Activated CD4-positive, alpha-beta T cell treated with anti-CD3 and anti-CD28 coated beads, Interleukin-2, amount 10 ng/mL, durations not matched to agents 7 days and 5 days (primary cell): ENCODE data around the gene SAMD4A. TPM values are rescaled to one million over a fixed set of nuclear protein-coding genes. Genes with fewer than 3 reads are reported as not detected.

Source experiments
- CTCF ChIA-PET: fragments of 350-600 bp; sonication (Branson Sonifier 250); formaldehyde crosslinking; loops from one replicate; lab custom pipeline; 2021; ENCODE audit warnings: antibody characterized with exemption; lab: Charles Lee
- POLR2A ChIA-PET: fragments of 350-600 bp; sonication (Branson Sonifier 250); formaldehyde crosslinking; loops from one replicate; lab custom pipeline; 2021; ENCODE audit warnings: antibody characterized with exemption; lab: Charles Lee
- DNase-seq: peaks from one replicate; pipeline ENCODE4 v3.0.0-alpha.2; 2020
- H3K27ac Mint-ChIP-seq: one replicate; pipeline ENCODE4 v1.8.0; 2021; ENCODE audit warnings: mild to moderate bottlenecking, moderate library complexity, mixed read lengths
- H3K27me3 Mint-ChIP-seq: one replicate; pipeline ENCODE4 v1.8.0; 2021; ENCODE audit warnings: mixed read lengths
- H3K36me3 Mint-ChIP-seq: one replicate; pipeline ENCODE4 v1.8.0; 2021; ENCODE audit warnings: low read depth, mixed read lengths
- H3K4me1 Mint-ChIP-seq: one replicate; pipeline ENCODE4 v1.8.0; 2021; ENCODE audit warnings: mixed read lengths
- H3K4me3 Mint-ChIP-seq: one replicate; pipeline ENCODE4 v1.8.0; 2021; ENCODE audit warnings: mild to moderate bottlenecking, moderate library complexity, mixed read lengths
- H3K9me3 Mint-ChIP-seq: one replicate; pipeline ENCODE4 v1.8.0; 2021; ENCODE audit warnings: mixed read lengths
- total RNA-seq, 2 experiments: library from RNA; stranded (reverse); gene quantifications; one replicate each; pipeline ENCODE4 v1.2.3, GENCODE V29; 2021

SAMD4A gene
- total RNA-seq, 2 experiments from 2014 or later: 0.54 to 0.62 TPM

- Mint-ChIP-seq H3K36me3 (peaks cover 22% of the 10 kb centered on the region), H3K9me3 (peaks cover 28% of the 10 kb centered on the region), H3K4me3 (peak overlapping the region; percentile 68), H3K27ac (peak overlapping the region; percentile 96), H3K27me3 (no peaks in the 10 kb centered on the region), H3K4me1 (peaks cover 51% of the 10 kb centered on the region)
- ChIA-PET POLR2A (no interaction called here), CTCF (interaction anchor here (0.7 to 1.2 kb wide), 6 partner anchors 9 to 1410 kb away, joined by 3 read pairs; no protein-coding TSS in a partner anchor)
- peak; percentile 75 for DNase-seq
Observed at GRCh38 chr14:54627540-54628363, 60.8 kb downstream of the SAMD4A start.

GRCh38 chr14:54629183-54629582, 62.3 kb downstream of the SAMD4A start:
- no peak for DNase-seq
- H3K36me3 Mint-ChIP-seq: peaks cover 19% of the 10 kb centered on the region
- peaks cover 45% of the 10 kb centered on the region for H3K4me1 Mint-ChIP-seq
- ChIA-PET CTCF (interaction anchor here (0.5 to 1.4 kb wide), 2 partner anchors 14 to 21 kb away, joined by 3 to 6 read pairs; no protein-coding TSS in a partner anchor), POLR2A (no interaction called here)
- no peak overlapping the region for H3K4me3 Mint-ChIP-seq
- peak overlapping the region; percentile 96 for H3K27ac Mint-ChIP-seq
- H3K27me3 Mint-ChIP-seq: no peaks in the 10 kb centered on the region
- peaks cover 22% of the 10 kb centered on the region for H3K9me3 Mint-ChIP-seq

- CTCF ChIA-PET: interaction anchor here (0.5 to 1.4 kb wide), 4 partner anchors 13 to 186 kb away, joined by 3 to 6 read pairs (median 4); no protein-coding TSS in a partner anchor
- Mint-ChIP-seq H3K4me1 (peaks cover 45% of the 10 kb centered on the region), H3K9me3 (peaks cover 19% of the 10 kb centered on the region), H3K36me3 (peaks cover 19% of the 10 kb centered on the region), H3K4me3 (no peak overlapping the region), H3K27ac (peak overlapping the region; percentile 4), H3K27me3 (no peaks in the 10 kb centered on the region)
- POLR2A ChIA-PET: no interaction called here
- no peak for DNase-seq
Observed at GRCh38 chr14:54629635-54630360, 62.9 kb downstream of the SAMD4A start.

GRCh38 chr14:54631016-54631415, 64.1 kb downstream of the SAMD4A start:
- Mint-ChIP-seq H3K4me3 (no peak overlapping the region), H3K36me3 (peaks cover 19% of the 10 kb centered on the region), H3K4me1 (peaks cover 42% of the 10 kb centered on the region), H3K27me3 (no peaks in the 10 kb centered on the region), H3K27ac (no peak overlapping the region), H3K9me3 (peaks cover 19% of the 10 kb centered on the region)
- DNase-seq: no peak
- ChIA-PET CTCF (interaction anchor here (0.6 to 1.4 kb wide), 3 partner anchors 11 to 67 kb away, joined by 3 to 5 read pairs (median 3); no protein-coding TSS in a partner anchor), POLR2A (no interaction called here)

- H3K4me3 Mint-ChIP-seq: no peak overlapping the region
- H3K27ac Mint-ChIP-seq: no peak overlapping the region
- ChIA-PET POLR2A (no interaction called here), CTCF (interaction anchor here (0.9 to 2.4 kb wide), 3 partner anchors 10 to 37 kb away, joined by 3 to 5 read pairs (median 3); no protein-coding TSS in a partner anchor)
- DNase-seq: no peak
- no peaks in the 10 kb centered on the region for H3K27me3 Mint-ChIP-seq
- peaks cover 19% of the 10 kb centered on the region for H3K9me3 Mint-ChIP-seq
- H3K36me3 Mint-ChIP-seq: peaks cover 15% of the 10 kb centered on the region
- peaks cover 29% of the 10 kb centered on the region for H3K4me1 Mint-ChIP-seq
Observed at GRCh38 chr14:54632452-54632851, 65.5 kb downstream of the SAMD4A start.

- CTCF ChIA-PET: interaction anchor here (0.9 to 2.4 kb wide), 3 partner anchors 10 to 37 kb away, joined by 3 to 5 read pairs (median 3); no protein-coding TSS in a partner anchor
- Mint-ChIP-seq H3K9me3 (peaks cover 19% of the 10 kb centered on the region), H3K36me3 (peaks cover 9% of the 10 kb centered on the region), H3K27ac (no peak overlapping the region), H3K4me1 (peaks cover 23% of the 10 kb centered on the region), H3K27me3 (no peaks in the 10 kb centered on the region), H3K4me3 (no peak overlapping the region)
- POLR2A ChIA-PET: no interaction called here
- no peak for DNase-seq
Observed at GRCh38 chr14:54633076-54633475, 66.1 kb downstream of the SAMD4A start.

- no peak for DNase-seq
- Mint-ChIP-seq H3K4me1 (no peaks in the 10 kb centered on the region), H3K4me3 (no peak overlapping the region), H3K27ac (no peak overlapping the region), H3K9me3 (peaks cover 3% of the 10 kb centered on the region), H3K27me3 (peaks cover 8% of the 10 kb centered on the region), H3K36me3 (peaks cover 2% of the 10 kb centered on the region)
- CTCF ChIA-PET: interaction anchor here (1.2 kb wide), 2 partner anchors 10 to 15 kb away, joined by 3 read pairs; no protein-coding TSS in a partner anchor
- POLR2A ChIA-PET: no interaction called here
Observed at GRCh38 chr14:54637270-54638134, 70.6 kb downstream of the SAMD4A start.

- no peak for DNase-seq
- Mint-ChIP-seq H3K27ac (no peak overlapping the region), H3K36me3 (peaks cover 2% of the 10 kb centered on the region), H3K27me3 (peaks cover 8% of the 10 kb centered on the region), H3K9me3 (peaks cover 2% of the 10 kb centered on the region), H3K4me1 (no peaks in the 10 kb centered on the region), H3K4me3 (no peak overlapping the region)
- ChIA-PET CTCF (interaction anchor here (1.2 kb wide), 2 partner anchors 11 to 16 kb away, joined by 3 read pairs; no protein-coding TSS in a partner anchor), POLR2A (no interaction called here)
Observed at GRCh38 chr14:54638135-54638446, 71.2 kb downstream of the SAMD4A start.

- H3K27me3 Mint-ChIP-seq: peaks cover 11% of the 10 kb centered on the region
- no peaks in the 10 kb centered on the region for H3K36me3 Mint-ChIP-seq
- no peak overlapping the region for H3K4me3 Mint-ChIP-seq
- ChIA-PET POLR2A (no interaction called here), CTCF (interaction anchor here (1.0 to 1.1 kb wide), 2 partner anchors 13 to 20 kb away, joined by 4 to 6 read pairs; no protein-coding TSS in a partner anchor)
- H3K4me1 Mint-ChIP-seq: no peaks in the 10 kb centered on the region
- H3K9me3 Mint-ChIP-seq: no peaks in the 10 kb centered on the region
- DNase-seq: no peak
- no peak overlapping the region for H3K27ac Mint-ChIP-seq
Observed at GRCh38 chr14:54639611-54640010, 72.7 kb downstream of the SAMD4A start.

GRCh38 chr14:54640506-54640905, 73.6 kb downstream of the SAMD4A start:
- Mint-ChIP-seq H3K4me1 (no peaks in the 10 kb centered on the region), H3K9me3 (no peaks in the 10 kb centered on the region), H3K27ac (no peak overlapping the region), H3K4me3 (no peak overlapping the region), H3K36me3 (no peaks in the 10 kb centered on the region), H3K27me3 (peaks cover 11% of the 10 kb centered on the region)
- POLR2A ChIA-PET: no interaction called here
- no peak for DNase-seq
- CTCF ChIA-PET: interaction anchor here (1.0 to 1.9 kb wide), 3 partner anchors 12 to 21 kb away, joined by 4 to 6 read pairs (median 4); no protein-coding TSS in a partner anchor

GRCh38 chr14:54642121-54642520, 75.2 kb downstream of the SAMD4A start:
- no peak for DNase-seq
- peak overlapping the region; percentile 66 for H3K27ac Mint-ChIP-seq
- H3K9me3 Mint-ChIP-seq: no peaks in the 10 kb centered on the region
- CTCF ChIA-PET: interaction anchor here (1.2 to 1.9 kb wide), 2 partner anchors 16 to 78 kb away, joined by 3 to 4 read pairs; no protein-coding TSS in a partner anchor
- no peak overlapping the region for H3K4me3 Mint-ChIP-seq
- peaks cover 4% of the 10 kb centered on the region for H3K4me1 Mint-ChIP-seq
- POLR2A ChIA-PET: no interaction called here
- peaks cover 11% of the 10 kb centered on the region for H3K27me3 Mint-ChIP-seq
- no peaks in the 10 kb centered on the region for H3K36me3 Mint-ChIP-seq
